Measurements from ENCODE around the gene CARMIL1. TPM values are rescaled to one million over a fixed set of nuclear protein-coding genes. Genes with fewer than 3 reads are reported as not detected.
A peak's percentile ranks its signal among the peaks of the same experiment; 100 is the strongest.

Gene CARMIL1
- total RNA-seq, 1 experiment from 2014 or later: 25.9 TPM

GRCh38 chr6:25322692-25323091 is 43.5 kb downstream of the CARMIL1 start:
- Histone ChIP-seq H3K4me3 (ENCODE audit: low read depth, low read length) (no peak overlapping the region), H3K4me1 (peaks cover 44% of the 10 kb centered on the region), H3K9me3 (no peaks in the 10 kb centered on the region), H3K36me3 (ENCODE audit: control insufficient read depth, insufficient read depth, low read length) (no peaks in the 10 kb centered on the region), H3K27me3 (replicated peaks; ENCODE audit: control insufficient read depth, insufficient read depth, low read length) (no peaks in the 10 kb centered on the region)
- ChIA-PET CTCF (no interaction called here), POLR2A (no interaction called here)
- H3K27me3 Mint-ChIP-seq (ENCODE audit: insufficient read depth, unreplicated experiment): no peaks in the 10 kb centered on the region
- no peak for TF ChIP-seq CTCF (IDR thresholded peaks at IDR 0.05; ENCODE audit: insufficient read depth in 1 of 2, low read depth in 1 of 2, low read length in 1 of 2, severe bottlenecking in 1 of 2, unreplicated experiment in 1 of 2)
- no peaks in the 10 kb centered on the region for H3K36me3 Mint-ChIP-seq (ENCODE audit: insufficient read depth, unreplicated experiment)
- DNase-seq: no peak
- H3K4me3 Mint-ChIP-seq (ENCODE audit: unreplicated experiment): no peak overlapping the region
- intact Hi-C loops (cut with micrococcal nuclease; ENCODE audit: unreplicated experiment): no loop called here
- BruUV-seq (replicated peaks): no TSS peak
- H3K4me1 Mint-ChIP-seq (ENCODE audit: low read depth, unreplicated experiment): peaks cover 37% of the 10 kb centered on the region
- H3K27ac Mint-ChIP-seq (ENCODE audit: unreplicated experiment): no peak overlapping the region
- no peaks in the 10 kb centered on the region for H3K9me3 Mint-ChIP-seq (ENCODE audit: unreplicated experiment)

GRCh38 chr6:25324066-25324762 is 45.0 kb downstream of the CARMIL1 start:
- H3K36me3 Mint-ChIP-seq (ENCODE audit: insufficient read depth, unreplicated experiment): no peaks in the 10 kb centered on the region
- no peaks in the 10 kb centered on the region for H3K9me3 Mint-ChIP-seq (ENCODE audit: unreplicated experiment)
- Histone ChIP-seq H3K27me3 (replicated peaks; ENCODE audit: control insufficient read depth, insufficient read depth, low read length) (no peaks in the 10 kb centered on the region), H3K4me3 (ENCODE audit: low read depth, low read length) (no peak overlapping the region), H3K36me3 (ENCODE audit: control insufficient read depth, insufficient read depth, low read length) (no peaks in the 10 kb centered on the region), H3K9me3 (no peaks in the 10 kb centered on the region), H3K4me1 (peaks cover 48% of the 10 kb centered on the region)
- peak overlapping the region; percentile 34 for H3K27ac Mint-ChIP-seq (ENCODE audit: unreplicated experiment)
- TF ChIP-seq CTCF (IDR thresholded peaks at IDR 0.05; ENCODE audit: insufficient read depth in 1 of 2, low read depth in 1 of 2, low read length in 1 of 2, severe bottlenecking in 1 of 2, unreplicated experiment in 1 of 2): no peak
- no TSS peak for BruUV-seq (replicated peaks)
- CTCF ChIA-PET: interaction anchor here (0.6 to 1.1 kb wide), 2 partner anchors 13 to 59 kb away, joined by 3 read pairs; no protein-coding TSS in a partner anchor
- H3K4me1 Mint-ChIP-seq (ENCODE audit: low read depth, unreplicated experiment): peaks cover 26% of the 10 kb centered on the region
- intact Hi-C loops (cut with micrococcal nuclease; ENCODE audit: unreplicated experiment): no loop called here
- no peaks in the 10 kb centered on the region for H3K27me3 Mint-ChIP-seq (ENCODE audit: insufficient read depth, unreplicated experiment)
- POLR2A ChIA-PET: interaction anchor here (0.5 to 0.7 kb wide), 3 partner anchors 12 to 998 kb away, joined by 3 to 4 read pairs (median 4); no protein-coding TSS in a partner anchor
- H3K4me3 Mint-ChIP-seq (ENCODE audit: unreplicated experiment): no peak overlapping the region
- DNase-seq: peak; percentile 19 to 39

- H3K27ac Mint-ChIP-seq (ENCODE audit: unreplicated experiment): no peak overlapping the region
- Histone ChIP-seq H3K9me3 (no peaks in the 10 kb centered on the region), H3K36me3 (ENCODE audit: control insufficient read depth, insufficient read depth, low read length) (no peaks in the 10 kb centered on the region), H3K4me1 (peaks cover 43% of the 10 kb centered on the region), H3K27me3 (replicated peaks; ENCODE audit: control insufficient read depth, insufficient read depth, low read length) (no peaks in the 10 kb centered on the region), H3K4me3 (ENCODE audit: low read depth, low read length) (no peak overlapping the region)
- no peaks in the 10 kb centered on the region for H3K9me3 Mint-ChIP-seq (ENCODE audit: unreplicated experiment)
- no peaks in the 10 kb centered on the region for H3K36me3 Mint-ChIP-seq (ENCODE audit: insufficient read depth, unreplicated experiment)
- POLR2A ChIA-PET: no interaction called here
- TF ChIP-seq CTCF (IDR thresholded peaks at IDR 0.05; ENCODE audit: insufficient read depth in 1 of 2, low read depth in 1 of 2, low read length in 1 of 2, severe bottlenecking in 1 of 2, unreplicated experiment in 1 of 2): no peak
- CTCF ChIA-PET: no interaction called here
- BruUV-seq (replicated peaks): no TSS peak
- peaks cover 30% of the 10 kb centered on the region for H3K4me1 Mint-ChIP-seq (ENCODE audit: low read depth, unreplicated experiment)
- no peak overlapping the region for H3K4me3 Mint-ChIP-seq (ENCODE audit: unreplicated experiment)
- DNase-seq: no peak
- no peaks in the 10 kb centered on the region for H3K27me3 Mint-ChIP-seq (ENCODE audit: insufficient read depth, unreplicated experiment)
- intact Hi-C loops (cut with micrococcal nuclease; ENCODE audit: unreplicated experiment): no loop called here
Observed at GRCh38 chr6:25326126-25326525, 47.0 kb downstream of the CARMIL1 start.

All from Caco-2 (cell line).